HepG2 (cell line): ENCODE data around the gene SAE1. TPM values are rescaled to one million over a fixed set of nuclear protein-coding genes. Genes with fewer than 3 reads are reported as not detected.

Experiments
- BATF2 ChIP-seq: sonication (generic); formaldehyde crosslinking; IDR thresholded peaks from 2 replicates; pipeline ENCODE4 v1.8.0; 2022; ENCODE audit warnings: mild to moderate bottlenecking, missing genetic modification reagents, moderate library complexity
- CERS6 ChIP-seq: sonication (generic); formaldehyde crosslinking; IDR thresholded peaks from 2 replicates; pipeline ENCODE4 v1.5.0; 2020; ENCODE audit warnings: missing genetic modification reagents
- HDAC1 ChIP-seq: sonication (generic); formaldehyde crosslinking; IDR thresholded peaks from 2 replicates; pipeline ENCODE4 v1.5.1; 2020; ENCODE audit warnings: mild to moderate bottlenecking, missing genetic modification reagents
- HMGA1 ChIP-seq: sonication (generic); formaldehyde crosslinking; conservative IDR thresholded peaks from 2 replicates; pipeline ENCODE4 v1.4.0; 2020; ENCODE audit warnings: missing genetic modification reagents
- IRF1 ChIP-seq: sonication (generic); formaldehyde crosslinking; IDR thresholded peaks from 2 replicates; pipeline ENCODE4 v1.4.0; 2020; ENCODE audit warnings: low read depth, mild to moderate bottlenecking, missing genetic modification reagents
- IRF2 ChIP-seq: IDR thresholded peaks from 2 replicates; pipeline ENCODE4 v1.6.1; 2018; ENCODE audit warnings: missing genetic modification reagents, missing compliant biosample characterization
- KLF11 ChIP-seq: IDR thresholded peaks from 2 replicates; pipeline ENCODE4 v1.6.1; 2016; ENCODE audit warnings: missing compliant biosample characterization
- KLF16 ChIP-seq, 2 experiments: sonication (generic) in 1 of 2; formaldehyde crosslinking in 1 of 2; IDR thresholded peaks; 2 replicates each; pipeline versions ENCODE4 v1.6.1 to v1.8.0; 2016 to 2023; ENCODE audit warnings: missing genetic modification reagents in 2 of 2, missing compliant biosample characterization in 1 of 2
- KLF9 ChIP-seq: IDR thresholded peaks from 2 replicates; pipeline ENCODE4 v1.6.1; 2016; ENCODE audit warnings: low read depth
- MYNN ChIP-seq: sonication (generic); formaldehyde crosslinking; IDR thresholded peaks from 2 replicates; pipeline ENCODE4 v1.4.0; 2020; ENCODE audit warnings: mild to moderate bottlenecking, low read depth, missing genetic modification reagents
- NCOA1 ChIP-seq: sonication (generic); formaldehyde crosslinking; IDR thresholded peaks from 2 replicates; pipeline ENCODE4 v1.9.0; 2021; ENCODE audit warnings: missing genetic modification reagents
- POLR2A ChIP-seq, 2 experiments: IDR thresholded peaks; 2 replicates each; pipeline ENCODE4 v1.6.1; 2011; ENCODE audit warnings: low read depth in 2 of 2, low read length in 2 of 2, mild to moderate bottlenecking in 1 of 2, moderate library complexity in 1 of 2; ENCODE audit not compliant: insufficient read depth in 1 of 2
- RORA ChIP-seq: sonication (generic); formaldehyde crosslinking; IDR thresholded peaks from 2 replicates; pipeline ENCODE4 v1.5.0; 2020; ENCODE audit warnings: mild to moderate bottlenecking, missing genetic modification reagents, moderate library complexity
- SMARCE1 ChIP-seq: fragments of 450-650 bp; IDR thresholded peaks from 2 replicates; pipeline ENCODE4 v1.6.1; 2017; ENCODE audit warnings: borderline replicate concordance
- SRSF1 ChIP-seq: fragments of 200-400 bp; formaldehyde crosslinking; optimal IDR thresholded peaks from 2 replicates; pipeline ENCODE3; 2017; ENCODE audit warnings: mild to moderate bottlenecking, low read depth, low read length, moderate library complexity
- TRIM22 ChIP-seq: fragments of 450-650 bp; IDR thresholded peaks from 2 replicates; pipeline ENCODE4 v1.6.1; 2017
- ZFP91 ChIP-seq: sonication (generic); formaldehyde crosslinking; IDR thresholded peaks from 2 replicates; pipeline ENCODE4 v1.9.0; 2022; ENCODE audit warnings: missing genetic modification reagents, mild to moderate bottlenecking, borderline replicate concordance
- ZMAT3 ChIP-seq: sonication (generic); formaldehyde crosslinking; conservative IDR thresholded peaks from 2 replicates; pipeline ENCODE4 v1.7.0; 2021; ENCODE audit warnings: missing genetic modification reagents
- ZNF563 ChIP-seq: sonication (generic); formaldehyde crosslinking; IDR thresholded peaks from 2 replicates; pipeline ENCODE4 v1.8.0; 2022; ENCODE audit warnings: mild to moderate bottlenecking, moderate library complexity, missing genetic modification reagents
- ZNF572 ChIP-seq: sonication (generic); formaldehyde crosslinking; IDR thresholded peaks from 2 replicates; pipeline ENCODE4 v1.5.1; 2020; ENCODE audit warnings: mild to moderate bottlenecking, missing genetic modification reagents
- ZNF788 ChIP-seq: sonication (generic); formaldehyde crosslinking; IDR thresholded peaks from 2 replicates; pipeline ENCODE4 v1.5.0; 2020; ENCODE audit warnings: mild to moderate bottlenecking, missing genetic modification reagents, borderline replicate concordance
- polyA plus RNA-seq, 8 experiments: library from polyadenylated mRNA; depleted of rRNA in 3 of 8; stranded (reverse) in 7 of 8; unstranded in 1 of 8; fragments of >200 nt; fragmentation: Illumina TruSeq in 4 of 8; extraction: Trizol in 4 of 8; gene quantifications; 2 replicates each; pipeline versions ENCODE4 v1.2.1 to v1.2.3, GENCODE V29; 2011 to 2016; ENCODE audit warnings: low read depth in 4 of 8, missing spikeins in 1 of 8, mixed read lengths in 1 of 8; ENCODE audit not compliant: insufficient read depth in 1 of 8
- total RNA-seq, 5 experiments: library from RNA; depleted of rRNA; stranded (reverse); fragments of >200 nt; fragmentation: Illumina TruSeq; extraction: Trizol; gene quantifications; 2 replicates each; pipeline ENCODE4 v1.2.3, GENCODE V29; 2016; ENCODE audit warnings: low read depth in 1 of 5
- TF ChIP-seq, protein P1 (sequence below): IDR thresholded peaks from 2 replicates; pipeline ENCODE4 v1.6.1; 2016; ENCODE audit warnings: mild to moderate bottlenecking
- TF ChIP-seq, protein P2 (sequence below): sonication (generic); formaldehyde crosslinking; IDR thresholded peaks from 2 replicates; pipeline ENCODE4 v1.5.1; 2020; ENCODE audit warnings: missing genetic modification reagents, mild to moderate bottlenecking, borderline replicate concordance

The SAE1 gene
- total and polyA plus RNA-seq, 2 of the 13 experiments (the other 11 are each of a cell fraction or from before 2014, with no cell fraction given): 87.6 to 197 TPM

GRCh38 chr19:47096100-47096704 is 34.4 kb upstream of the SAE1 start (continued):
- TF ChIP-seq CERS6 (CRISPR knock-in tag): no peak
- no peak for TF ChIP-seq RORA (CRISPR knock-in tag)
- peak; percentile 80 for TF ChIP-seq ZMAT3 (CRISPR knock-in tag)
- peak; percentile 92 for TF ChIP-seq HDAC1 (CRISPR knock-in tag)
- no peak for TF ChIP-seq IRF1 (CRISPR knock-in tag)
- peak; percentile 24; the same call in 1 of the 2 replicates for TF ChIP-seq KLF9
- TF ChIP-seq, protein P1, sequence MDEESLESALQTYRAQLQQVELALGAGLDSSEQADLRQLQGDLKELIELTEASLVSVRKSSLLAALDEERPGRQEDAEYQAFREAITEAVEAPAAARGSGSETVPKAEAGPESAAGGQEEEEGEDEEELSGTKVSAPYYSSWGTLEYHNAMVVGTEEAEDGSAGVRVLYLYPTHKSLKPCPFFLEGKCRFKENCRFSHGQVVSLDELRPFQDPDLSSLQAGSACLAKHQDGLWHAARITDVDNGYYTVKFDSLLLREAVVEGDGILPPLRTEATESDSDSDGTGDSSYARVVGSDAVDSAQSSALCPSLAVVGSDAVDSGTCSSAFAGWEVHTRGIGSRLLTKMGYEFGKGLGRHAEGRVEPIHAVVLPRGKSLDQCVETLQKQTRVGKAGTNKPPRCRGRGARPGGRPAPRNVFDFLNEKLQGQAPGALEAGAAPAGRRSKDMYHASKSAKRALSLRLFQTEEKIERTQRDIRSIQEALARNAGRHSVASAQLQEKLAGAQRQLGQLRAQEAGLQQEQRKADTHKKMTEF (CRISPR knock-in tag): peak; percentile 93
- peak; percentile 95; the same call in 1 of the 2 replicates for TF ChIP-seq ZNF788 (CRISPR knock-in tag)
- TF ChIP-seq TRIM22: no peak
- TF ChIP-seq NCOA1: no peak
- peak; percentile 93 for TF ChIP-seq IRF2 (CRISPR knock-in tag)
- no peak; the same call in 1 of the 2 replicates for TF ChIP-seq KLF11 (CRISPR knock-in tag)
- peak; percentile 5; the same call in 1 of the 2 replicates for TF ChIP-seq ZNF572 (CRISPR knock-in tag)
- peak in 1 of 2 experiments; percentile 84; a peak in 2 of 4 replicates for TF ChIP-seq KLF16 (CRISPR knock-in tag; IDR thresholded peaks at IDR 0.05)
- no peak for TF ChIP-seq HMGA1 (CRISPR knock-in tag)
- peak; percentile 47 to 50; a peak in 3 of 4 replicates for TF ChIP-seq POLR2A (IDR thresholded peaks at IDR 0.05; ENCODE audit: insufficient read depth in 1 of 2, low read depth in 2 of 2, low read length in 2 of 2)
- TF ChIP-seq MYNN (CRISPR knock-in tag): no peak
- no peak; the same call in 1 of the 2 replicates for TF ChIP-seq BATF2 (CRISPR knock-in tag)
- TF ChIP-seq SMARCE1: no peak
- TF ChIP-seq, protein P2, sequence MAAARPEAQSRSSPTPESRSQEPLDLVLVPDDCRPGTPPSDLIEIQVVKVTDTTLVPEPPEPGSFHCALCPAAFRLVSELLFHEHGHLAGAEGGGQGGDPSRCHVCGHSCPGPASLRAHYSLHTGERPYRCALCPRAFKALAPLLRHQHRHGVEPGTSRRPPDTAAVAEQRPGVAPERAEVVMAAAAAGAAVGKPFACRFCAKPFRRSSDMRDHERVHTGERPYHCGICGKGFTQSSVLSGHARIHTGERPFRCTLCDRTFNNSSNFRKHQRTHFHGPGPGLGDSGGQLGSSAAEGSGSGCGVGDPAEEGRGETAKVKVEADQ (CRISPR knock-in tag): no peak; the same call in 1 of the 2 replicates
- TF ChIP-seq ZNF563 (CRISPR knock-in tag): no peak
- peak; percentile 85; the same call in 1 of the 2 replicates for TF ChIP-seq ZFP91 (CRISPR knock-in tag)
- TF ChIP-seq SRSF1: no peak
